GM13976 (cell line): ENCODE results near the gene AKT1S1.

Source experiments
- DNase-seq: peaks from one replicate; pipeline ENCODE4 v3.0.0; 2012; ENCODE audit warnings: low spot score
- CTCF ChIP-seq: IDR thresholded peaks from 2 replicates; pipeline ENCODE4 v1.5.1; 2012; ENCODE audit warnings: borderline replicate concordance, mild to moderate bottlenecking; ENCODE audit not compliant: insufficient read depth; ENCODE audit errors: extremely low read depth, missing control alignments, control extremely low read depth
- in situ Hi-C: fragments of 300-500 bp; cut with MboI; formaldehyde crosslinking; loops from one replicate; pipeline ENCODE4 v1.12.0; 2022; ENCODE audit warnings: low sequenced_read_pairs, mixed read lengths, inconsistent platforms; ENCODE audit not compliant: unreplicated experiment

The AKT1S1 gene

GRCh38 chr19:49851456-49852259 lies 25.5 kb downstream of the AKT1S1 start:
- DNase-seq: no peak
- in situ Hi-C loops: no loop called here
- TF ChIP-seq CTCF: no peak

- no peak for TF ChIP-seq CTCF
- DNase-seq: peak; percentile 98
- in situ Hi-C loops: no loop called here
These were observed 26.4 kb downstream of the AKT1S1 start, which contains the start of gene PTOV1 for GRCh38 chr19:49850487-49851342. Gene PTOV1, plus strand, starts transcription at chr19:49851159.

GRCh38 chr19:49850221-49850486 lies 27.0 kb downstream of the AKT1S1 start:
- TF ChIP-seq CTCF: no peak
- DNase-seq: no peak
- in situ Hi-C loops: no loop called here

GRCh38 chr19:49849433-49850220 lies 27.5 kb downstream of the AKT1S1 start:
- in situ Hi-C loops: no loop called here
- DNase-seq: no peak
- no peak for TF ChIP-seq CTCF

GRCh38 chr19:49848938-49849337 lies 28.2 kb downstream of the AKT1S1 start:
- in situ Hi-C loops: no loop called here
- DNase-seq: no peak
- no peak for TF ChIP-seq CTCF
